Neural crest cell (in vitro differentiated cells): ENCODE results near the gene SPOCK3. TPM values are rescaled to one million over a fixed set of nuclear protein-coding genes. Genes with fewer than 3 reads are reported as not detected.

ENCODE experiments used
- DNase-seq: peaks from one replicate; pipeline ENCODE4 v3.0.0; 2021; ENCODE audit warnings: low read depth, mixed read lengths, low spot score
- H3K27ac Mint-ChIP-seq: one replicate; pipeline ENCODE4 v1.8.0; 2021; ENCODE audit warnings: mild to moderate bottlenecking, mixed read lengths; ENCODE audit not compliant: unreplicated experiment
- H3K27me3 Mint-ChIP-seq: 2 replicates; pipeline ENCODE4 v1.8.0; 2021; ENCODE audit warnings: low read depth, mild to moderate bottlenecking, mixed read lengths
- H3K36me3 Mint-ChIP-seq: 2 replicates; pipeline ENCODE4 v1.8.0; 2021; ENCODE audit warnings: low read depth, mild to moderate bottlenecking, mixed read lengths
- H3K4me1 Mint-ChIP-seq: 2 replicates; pipeline ENCODE4 v1.8.0; 2021; ENCODE audit warnings: mixed read lengths
- H3K4me3 Mint-ChIP-seq: one replicate; pipeline ENCODE4 v1.8.0; 2021; ENCODE audit warnings: mild to moderate bottlenecking, mixed read lengths
- H3K9me3 Mint-ChIP-seq: 2 replicates; pipeline ENCODE4 v1.8.0; 2021; ENCODE audit warnings: mixed read lengths
- CTCF ChIP-seq: fragments of 200-600 bp; sonication (generic); conservative IDR thresholded peaks from 2 replicates; pipeline ENCODE4 v1.5.0; 2021; ENCODE audit warnings: antibody characterized with exemption, mild to moderate bottlenecking
- total RNA-seq: library from RNA; stranded (reverse); gene quantifications from 2 replicates; pipeline ENCODE4 v1.2.1, GENCODE V29; 2021

Gene SPOCK3
- total RNA-seq, 1 donor from 2014 or later: 0.56 TPM

- TF ChIP-seq CTCF: no peak
- H3K4me3 Mint-ChIP-seq: no peak overlapping the region
- no peaks in the 10 kb centered on the region for H3K36me3 Mint-ChIP-seq
- H3K4me1 Mint-ChIP-seq: no peaks in the 10 kb centered on the region
- no peaks in the 10 kb centered on the region for H3K27me3 Mint-ChIP-seq
- no peaks in the 10 kb centered on the region for H3K9me3 Mint-ChIP-seq
- H3K27ac Mint-ChIP-seq: no peak overlapping the region
- DNase-seq: no peak
Measured at GRCh38 chr4:166913926-166914325, 320.4 kb downstream of the SPOCK3 start.

GRCh38 chr4:166903408-166903807 is 330.9 kb downstream of the SPOCK3 start:
- Mint-ChIP-seq H3K4me3 (no peak overlapping the region), H3K36me3 (no peaks in the 10 kb centered on the region), H3K9me3 (no peaks in the 10 kb centered on the region), H3K27me3 (no peaks in the 10 kb centered on the region), H3K27ac (no peak overlapping the region), H3K4me1 (no peaks in the 10 kb centered on the region)
- no peak for DNase-seq
- TF ChIP-seq CTCF: no peak

- no peak overlapping the region for H3K4me3 Mint-ChIP-seq
- no peak for DNase-seq
- no peak for TF ChIP-seq CTCF
- no peaks in the 10 kb centered on the region for H3K4me1 Mint-ChIP-seq
- H3K27ac Mint-ChIP-seq: no peak overlapping the region
- no peaks in the 10 kb centered on the region for H3K9me3 Mint-ChIP-seq
- H3K36me3 Mint-ChIP-seq: no peaks in the 10 kb centered on the region
- H3K27me3 Mint-ChIP-seq: no peaks in the 10 kb centered on the region
Measured at GRCh38 chr4:166902941-166903340, 331.4 kb downstream of the SPOCK3 start.

- Mint-ChIP-seq H3K4me1 (peaks cover 14% of the 10 kb centered on the region), H3K4me3 (no peak overlapping the region), H3K9me3 (no peaks in the 10 kb centered on the region), H3K36me3 (no peaks in the 10 kb centered on the region), H3K27ac (no peak overlapping the region), H3K27me3 (no peaks in the 10 kb centered on the region)
- no peak for TF ChIP-seq CTCF
- DNase-seq: no peak
Measured at GRCh38 chr4:166896254-166896653, 338.0 kb downstream of the SPOCK3 start.

- Mint-ChIP-seq H3K4me3 (no peak overlapping the region), H3K4me1 (peaks cover 14% of the 10 kb centered on the region), H3K27ac (no peak overlapping the region)
Measured at GRCh38 chr4:166895771-166896170, 338.5 kb downstream of the SPOCK3 start.

More at GRCh38 chr4:166895771-166896170, 338.5 kb downstream of the SPOCK3 start:
- Mint-ChIP-seq H3K27me3 (no peaks in the 10 kb centered on the region), H3K9me3 (no peaks in the 10 kb centered on the region), H3K36me3 (no peaks in the 10 kb centered on the region)
- no peak for DNase-seq
- no peak for TF ChIP-seq CTCF
